Astrocyte of the hippocampus (primary cell): ENCODE measurements around the gene YPEL1.
"Not testable (repeated sequence)": the region's sequence is repeated elsewhere in the genome, so short reads cannot be mapped to it uniquely, and the experiment has no call there.

Source experiments
- DNase-seq: peaks from one replicate; pipeline ENCODE4 v3.0.0; 2011; ENCODE audit warnings: low read depth, low spot score

Gene YPEL1

GRCh38 chr22:21753374-21754111 is 17.9 kb upstream of the YPEL1 start:
- no peak for DNase-seq

GRCh38 chr22:21752276-21752675 is 16.7 kb upstream of the YPEL1 start:
- no peak for DNase-seq

- no peak for DNase-seq
Observed at GRCh38 chr22:21745948-21746347, 10.4 kb upstream of the YPEL1 start.

GRCh38 chr22:21744917-21745316 is 9.3 kb upstream of the YPEL1 start:
- DNase-seq, result not testable (repeated sequence)

GRCh38 chr22:21741790-21742189 is 6.2 kb upstream of the YPEL1 start:
- DNase-seq, result no peak

- DNase-seq, result no peak
Observed at GRCh38 chr22:21741059-21741458, 5.5 kb upstream of the YPEL1 start.

- DNase-seq, result no peak
Observed at GRCh38 chr22:21739828-21740377, 4.3 kb upstream of the YPEL1 start.

- no peak for DNase-seq
Observed at GRCh38 chr22:21738966-21739365, 3.4 kb upstream of the YPEL1 start.

GRCh38 chr22:21738081-21738480 is 2.5 kb upstream of the YPEL1 start:
- DNase-seq, result no peak

- no peak for DNase-seq
Observed at GRCh38 chr22:21736948-21737347, 1.4 kb upstream of the YPEL1 start.

- DNase-seq, result no peak
Observed at GRCh38 chr22:21736084-21736642, 569 bp upstream of the YPEL1 start.

GRCh38 chr22:21734540-21735199 is 924 bp downstream of the YPEL1 start:
- DNase-seq, result no peak

- no peak for DNase-seq
Observed at GRCh38 chr22:21731503-21731902, 4.1 kb downstream of the YPEL1 start.

GRCh38 chr22:21730535-21731308 is 4.9 kb downstream of the YPEL1 start:
- no peak for DNase-seq

GRCh38 chr22:21729184-21729583 is 6.4 kb downstream of the YPEL1 start:
- not testable (repeated sequence) for DNase-seq

- DNase-seq, result no peak
Observed at GRCh38 chr22:21728270-21728669, 7.3 kb downstream of the YPEL1 start.

- no peak for DNase-seq
Observed at GRCh38 chr22:21727768-21728167, 7.8 kb downstream of the YPEL1 start.

GRCh38 chr22:21727159-21727558 is 8.4 kb downstream of the YPEL1 start:
- no peak for DNase-seq

GRCh38 chr22:21726650-21727049 is 8.9 kb downstream of the YPEL1 start:
- DNase-seq, result no peak

- no peak for DNase-seq
Observed at GRCh38 chr22:21725956-21726649, 9.5 kb downstream of the YPEL1 start.

- not testable (repeated sequence) for DNase-seq
Observed at GRCh38 chr22:21724496-21724895, 11.1 kb downstream of the YPEL1 start.
